ENCODE measurements around the gene ZNF524. TPM values are rescaled to one million over a fixed set of nuclear protein-coding genes. Genes with fewer than 3 reads are reported as not detected.

The ZNF524 gene
- total RNA-seq, 1 experiment from 2014 or later = 5.5 TPM

DNA sequence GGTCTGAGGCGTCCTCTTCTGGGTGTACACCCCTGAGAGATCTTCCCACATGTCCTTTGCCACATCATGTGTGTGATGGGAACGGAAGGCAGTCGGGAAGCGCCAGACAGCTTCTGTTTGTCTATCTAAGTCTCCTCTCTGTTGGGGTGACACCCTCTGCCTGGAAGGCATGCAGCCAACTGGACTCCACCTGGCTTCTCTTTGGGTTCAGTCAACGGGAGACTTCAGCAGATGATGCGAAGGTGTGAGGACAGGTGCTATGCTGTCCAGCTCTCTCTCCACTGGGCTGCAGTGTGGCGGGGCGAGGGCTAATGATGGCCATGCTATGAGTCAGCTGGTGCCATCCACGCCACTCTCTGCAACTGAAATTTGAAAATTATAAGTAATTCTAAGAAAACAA is 40.4 kb upstream of the ZNF524 start (continued):
- TF ChIP-seq, protein P1, sequence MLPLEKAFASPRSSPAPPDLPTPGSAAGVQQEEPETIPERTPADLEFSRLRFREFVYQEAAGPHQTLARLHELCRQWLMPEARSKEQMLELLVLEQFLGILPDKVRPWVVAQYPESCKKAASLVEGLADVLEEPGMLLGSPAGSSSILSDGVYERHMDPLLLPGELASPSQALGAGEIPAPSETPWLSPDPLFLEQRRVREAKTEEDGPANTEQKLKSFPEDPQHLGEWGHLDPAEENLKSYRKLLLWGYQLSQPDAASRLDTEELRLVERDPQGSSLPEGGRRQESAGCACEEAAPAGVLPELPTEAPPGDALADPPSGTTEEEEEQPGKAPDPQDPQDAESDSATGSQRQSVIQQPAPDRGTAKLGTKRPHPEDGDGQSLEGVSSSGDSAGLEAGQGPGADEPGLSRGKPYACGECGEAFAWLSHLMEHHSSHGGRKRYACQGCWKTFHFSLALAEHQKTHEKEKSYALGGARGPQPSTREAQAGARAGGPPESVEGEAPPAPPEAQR (CRISPR knock-in tag; IDR thresholded peaks at IDR 0.05) = no peak

DNA sequence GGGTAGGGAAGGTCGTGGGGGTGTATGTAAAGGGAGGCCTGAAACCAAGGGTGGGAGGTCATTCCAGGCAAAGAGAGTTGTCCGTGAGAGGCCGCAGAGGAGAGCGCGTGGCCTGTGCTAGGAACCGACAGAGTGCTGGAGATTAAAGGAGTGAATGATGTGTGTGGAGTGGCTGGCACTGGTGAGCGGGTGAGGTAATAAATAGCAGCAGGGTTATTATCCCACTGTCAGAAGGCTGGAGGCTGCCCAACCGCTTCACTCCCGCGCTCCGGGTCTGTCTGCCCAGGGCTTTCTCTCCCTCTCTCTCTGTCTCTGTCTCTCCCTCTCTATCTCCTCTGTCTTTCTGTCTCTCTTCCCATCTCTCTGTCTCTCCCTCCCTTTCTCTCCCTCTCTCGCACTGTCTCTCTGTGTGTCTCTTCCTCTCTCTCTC is 36.8 kb upstream of the ZNF524 start:
- Mint-ChIP-seq H3K4me3 (no peak overlapping the region), H3K4me1 (no peaks in the 10 kb centered on the region), H3K9me3 (peaks cover 5% of the 10 kb centered on the region; the same call in 1 of the 2 replicates), H3K27me3 (ENCODE audit: low read depth) (peaks cover 19% of the 10 kb centered on the region), H3K27ac (no peak overlapping the region), H3K36me3 (no peaks in the 10 kb centered on the region)
- no peak for DNase-seq (ENCODE audit: low spot score)
- CTCF ChIA-PET = no interaction called here
- POLR2A ChIA-PET = no interaction called here
- TF ChIP-seq ZNF281 (CRISPR knock-in tag; IDR thresholded peaks at IDR 0.05) = no peak
- TF ChIP-seq, protein P2, sequence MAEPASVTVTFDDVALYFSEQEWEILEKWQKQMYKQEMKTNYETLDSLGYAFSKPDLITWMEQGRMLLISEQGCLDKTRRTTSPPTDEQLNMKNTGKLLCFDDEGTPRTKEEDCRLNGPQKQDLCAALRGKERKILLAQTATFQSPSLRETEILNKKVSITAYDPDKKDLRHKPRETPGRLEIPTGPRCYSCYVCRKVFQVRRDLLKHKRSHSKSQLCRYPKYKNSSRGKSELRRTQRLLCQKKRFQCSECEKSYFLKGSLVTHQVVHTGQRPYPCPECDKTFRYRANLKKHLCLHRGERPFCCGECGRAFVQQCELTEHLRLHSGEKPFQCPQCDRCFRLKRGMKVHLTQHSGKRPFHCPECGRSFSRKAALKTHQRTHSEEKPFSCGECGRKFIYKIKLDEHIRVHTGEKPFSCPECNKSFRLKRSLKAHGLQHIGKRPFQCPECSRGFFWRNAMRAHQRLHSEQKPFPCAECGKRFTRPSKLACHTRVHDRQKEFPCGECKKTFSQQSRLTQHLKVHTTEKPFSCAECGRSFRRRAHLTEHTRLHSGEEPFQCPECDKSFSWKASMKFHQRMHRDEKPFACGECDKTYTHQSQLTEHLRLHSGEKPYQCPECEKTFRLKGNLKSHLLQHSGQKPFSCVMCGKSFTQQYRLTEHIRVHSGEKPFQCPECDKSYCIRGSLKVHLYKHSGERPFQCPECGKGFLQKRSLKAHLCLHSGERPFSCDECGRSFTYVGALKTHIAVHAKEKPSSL (CRISPR knock-in tag; conservative IDR thresholded peaks at IDR 0.05) = no peak
- TF ChIP-seq, protein P3, sequence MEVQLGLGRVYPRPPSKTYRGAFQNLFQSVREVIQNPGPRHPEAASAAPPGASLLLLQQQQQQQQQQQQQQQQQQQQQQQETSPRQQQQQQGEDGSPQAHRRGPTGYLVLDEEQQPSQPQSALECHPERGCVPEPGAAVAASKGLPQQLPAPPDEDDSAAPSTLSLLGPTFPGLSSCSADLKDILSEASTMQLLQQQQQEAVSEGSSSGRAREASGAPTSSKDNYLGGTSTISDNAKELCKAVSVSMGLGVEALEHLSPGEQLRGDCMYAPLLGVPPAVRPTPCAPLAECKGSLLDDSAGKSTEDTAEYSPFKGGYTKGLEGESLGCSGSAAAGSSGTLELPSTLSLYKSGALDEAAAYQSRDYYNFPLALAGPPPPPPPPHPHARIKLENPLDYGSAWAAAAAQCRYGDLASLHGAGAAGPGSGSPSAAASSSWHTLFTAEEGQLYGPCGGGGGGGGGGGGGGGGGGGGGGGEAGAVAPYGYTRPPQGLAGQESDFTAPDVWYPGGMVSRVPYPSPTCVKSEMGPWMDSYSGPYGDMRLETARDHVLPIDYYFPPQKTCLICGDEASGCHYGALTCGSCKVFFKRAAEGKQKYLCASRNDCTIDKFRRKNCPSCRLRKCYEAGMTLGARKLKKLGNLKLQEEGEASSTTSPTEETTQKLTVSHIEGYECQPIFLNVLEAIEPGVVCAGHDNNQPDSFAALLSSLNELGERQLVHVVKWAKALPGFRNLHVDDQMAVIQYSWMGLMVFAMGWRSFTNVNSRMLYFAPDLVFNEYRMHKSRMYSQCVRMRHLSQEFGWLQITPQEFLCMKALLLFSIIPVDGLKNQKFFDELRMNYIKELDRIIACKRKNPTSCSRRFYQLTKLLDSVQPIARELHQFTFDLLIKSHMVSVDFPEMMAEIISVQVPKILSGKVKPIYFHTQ (CRISPR knock-in tag; IDR thresholded peaks at IDR 0.05) = no peak
- no peak for TF ChIP-seq NR2C2 (CRISPR knock-in tag; IDR thresholded peaks at IDR 0.05)
- TF ChIP-seq ZNF416 (CRISPR knock-in tag; IDR thresholded peaks at IDR 0.05) = no peak
- no peak for TF ChIP-seq FOXP1 (CRISPR knock-in tag; IDR thresholded peaks at IDR 0.05; ENCODE audit: borderline replicate concordance)
- TF ChIP-seq, protein P4, sequence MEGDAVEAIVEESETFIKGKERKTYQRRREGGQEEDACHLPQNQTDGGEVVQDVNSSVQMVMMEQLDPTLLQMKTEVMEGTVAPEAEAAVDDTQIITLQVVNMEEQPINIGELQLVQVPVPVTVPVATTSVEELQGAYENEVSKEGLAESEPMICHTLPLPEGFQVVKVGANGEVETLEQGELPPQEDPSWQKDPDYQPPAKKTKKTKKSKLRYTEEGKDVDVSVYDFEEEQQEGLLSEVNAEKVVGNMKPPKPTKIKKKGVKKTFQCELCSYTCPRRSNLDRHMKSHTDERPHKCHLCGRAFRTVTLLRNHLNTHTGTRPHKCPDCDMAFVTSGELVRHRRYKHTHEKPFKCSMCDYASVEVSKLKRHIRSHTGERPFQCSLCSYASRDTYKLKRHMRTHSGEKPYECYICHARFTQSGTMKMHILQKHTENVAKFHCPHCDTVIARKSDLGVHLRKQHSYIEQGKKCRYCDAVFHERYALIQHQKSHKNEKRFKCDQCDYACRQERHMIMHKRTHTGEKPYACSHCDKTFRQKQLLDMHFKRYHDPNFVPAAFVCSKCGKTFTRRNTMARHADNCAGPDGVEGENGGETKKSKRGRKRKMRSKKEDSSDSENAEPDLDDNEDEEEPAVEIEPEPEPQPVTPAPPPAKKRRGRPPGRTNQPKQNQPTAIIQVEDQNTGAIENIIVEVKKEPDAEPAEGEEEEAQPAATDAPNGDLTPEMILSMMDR (IDR thresholded peaks at IDR 0.05) = no peak
- TF ChIP-seq IRF2 (CRISPR knock-in tag; IDR thresholded peaks at IDR 0.05; ENCODE audit: borderline replicate concordance, low read depth) = no peak
- TF ChIP-seq NFE2L1 (CRISPR knock-in tag; IDR thresholded peaks at IDR 0.05) = no peak
- ATAC-seq = no peak

GRCh38 chr19:55566823-55567222 is 33.3 kb upstream of the ZNF524 start:
- H3K27ac Mint-ChIP-seq = no peak overlapping the region
- DNase-seq (ENCODE audit: low spot score) (no peak), ATAC-seq (no peak)
- H3K27me3 Mint-ChIP-seq (ENCODE audit: low read depth) = peaks cover 11% of the 10 kb centered on the region
- ChIA-PET POLR2A (no interaction called here), CTCF (interaction anchor here (0.9 kb wide), 1 partner anchor 99 kb away, joined by 3 read pairs; no protein-coding TSS in a partner anchor)
- H3K36me3 Mint-ChIP-seq = no peaks in the 10 kb centered on the region
- H3K9me3 Mint-ChIP-seq = 0 out of 2 replicates have a peak, but pooled peaks cover 3% of the 10 kb centered on the region
- no peaks in the 10 kb centered on the region for H3K4me1 Mint-ChIP-seq
- no peak overlapping the region for H3K4me3 Mint-ChIP-seq
- TF ChIP-seq HMGA2 (CRISPR knock-in tag; IDR thresholded peaks at IDR 0.05) (no peak), TEAD4 (CRISPR knock-in tag; IDR thresholded peaks at IDR 0.05) (no peak), FOXP4 (CRISPR knock-in tag; IDR thresholded peaks at IDR 0.05) (no peak), FOXP1 (CRISPR knock-in tag; IDR thresholded peaks at IDR 0.05; ENCODE audit: borderline replicate concordance) (no peak), NFYB (CRISPR knock-in tag; conservative IDR thresholded peaks at IDR 0.05; ENCODE audit: low read depth) (no peak)
- TF ChIP-seq, protein P4 (IDR thresholded peaks at IDR 0.05) = no peak
- TF ChIP-seq, protein P5, sequence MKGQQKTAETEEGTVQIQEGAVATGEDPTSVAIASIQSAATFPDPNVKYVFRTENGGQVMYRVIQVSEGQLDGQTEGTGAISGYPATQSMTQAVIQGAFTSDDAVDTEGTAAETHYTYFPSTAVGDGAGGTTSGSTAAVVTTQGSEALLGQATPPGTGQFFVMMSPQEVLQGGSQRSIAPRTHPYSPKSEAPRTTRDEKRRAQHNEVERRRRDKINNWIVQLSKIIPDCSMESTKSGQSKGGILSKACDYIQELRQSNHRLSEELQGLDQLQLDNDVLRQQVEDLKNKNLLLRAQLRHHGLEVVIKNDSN (CRISPR knock-in tag; IDR thresholded peaks at IDR 0.05) = no peak

All from WTC11 (cell line).